T-helper 2 cell treated with Interferon-gamma antibody and Interleukin-4, amounts not matched to agents 5 μg/mL and 100 μg/mL, for 36 hours (primary cell): ENCODE data around the gene JAZF1.

Experiments used
- DNase-seq: peaks from one replicate; pipeline ENCODE4 v3.0.0; 2021; ENCODE audit warnings: low spot score
- H3K27ac Mint-ChIP-seq: one replicate; pipeline ENCODE4 v1.8.0; 2021; ENCODE audit warnings: mild to moderate bottlenecking, mixed read lengths
- H3K27me3 Mint-ChIP-seq: one replicate; pipeline ENCODE4 v1.8.0; 2021; ENCODE audit warnings: low read depth, mixed read lengths
- H3K36me3 Mint-ChIP-seq: one replicate; pipeline ENCODE4 v1.8.0; 2021; ENCODE audit warnings: low read depth, mixed read lengths
- H3K4me1 Mint-ChIP-seq: one replicate; pipeline ENCODE4 v1.8.0; 2021; ENCODE audit warnings: low read depth, mixed read lengths
- H3K4me3 Mint-ChIP-seq: one replicate; pipeline ENCODE4 v1.8.0; 2022; ENCODE audit warnings: mild to moderate bottlenecking, moderate library complexity, mixed read lengths
- H3K9me3 Mint-ChIP-seq: one replicate; pipeline ENCODE4 v1.8.0; 2021; ENCODE audit warnings: mixed read lengths

Gene JAZF1

DNA sequence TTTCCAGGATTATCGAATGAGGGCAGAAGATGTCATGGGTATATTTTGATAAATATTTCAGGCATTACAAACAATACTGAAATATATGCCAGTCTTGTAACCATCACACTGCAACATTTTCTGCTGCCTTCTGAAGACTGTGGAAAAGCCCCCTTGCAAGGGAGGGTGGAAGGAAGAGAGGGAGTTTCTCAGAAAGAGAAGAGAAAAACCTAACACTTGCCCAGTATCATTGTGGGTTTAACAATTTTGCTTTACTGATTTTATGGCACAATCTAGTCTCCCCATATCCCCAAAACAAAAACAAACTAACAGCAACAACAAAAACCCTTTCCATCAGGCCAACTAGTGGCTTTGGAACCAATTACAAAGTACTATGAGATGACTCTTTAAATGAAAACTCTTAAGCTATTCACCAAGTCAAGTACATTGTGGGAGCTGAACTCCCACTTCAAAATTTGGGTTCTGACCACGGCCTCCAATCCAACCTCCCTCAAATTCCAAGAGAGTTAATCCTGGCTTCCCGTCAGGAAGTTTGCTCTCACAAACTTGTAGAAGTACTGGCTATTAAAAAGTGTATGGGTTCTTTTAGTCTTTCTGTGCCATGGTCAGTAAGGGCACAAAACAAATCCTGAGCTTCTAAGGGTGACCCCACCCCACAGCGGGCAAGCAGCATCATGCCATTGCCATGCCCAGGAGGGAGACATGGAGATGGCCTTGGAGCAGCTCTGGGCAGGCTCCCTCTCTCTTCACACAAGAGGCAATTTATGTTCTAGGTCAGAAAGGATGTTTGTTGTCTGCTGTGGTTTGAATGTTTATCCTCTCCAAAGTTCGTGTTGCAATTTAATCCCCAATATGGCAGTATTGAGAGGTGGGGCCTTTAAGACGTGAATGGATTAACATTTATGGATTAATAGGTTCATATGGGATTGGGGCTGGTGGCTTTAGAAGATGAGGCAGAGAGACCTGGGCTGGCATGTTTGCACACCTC, 96.3 kb downstream of the JAZF1 start:
- Mint-ChIP-seq H3K9me3 (no peaks in the 10 kb centered on the region), H3K36me3 (no peaks in the 10 kb centered on the region), H3K27me3 (peaks cover 14% of the 10 kb centered on the region), H3K27ac (no peak overlapping the region), H3K4me3 (no peak overlapping the region), H3K4me1 (no peaks in the 10 kb centered on the region)
- no peak for DNase-seq

DNA sequence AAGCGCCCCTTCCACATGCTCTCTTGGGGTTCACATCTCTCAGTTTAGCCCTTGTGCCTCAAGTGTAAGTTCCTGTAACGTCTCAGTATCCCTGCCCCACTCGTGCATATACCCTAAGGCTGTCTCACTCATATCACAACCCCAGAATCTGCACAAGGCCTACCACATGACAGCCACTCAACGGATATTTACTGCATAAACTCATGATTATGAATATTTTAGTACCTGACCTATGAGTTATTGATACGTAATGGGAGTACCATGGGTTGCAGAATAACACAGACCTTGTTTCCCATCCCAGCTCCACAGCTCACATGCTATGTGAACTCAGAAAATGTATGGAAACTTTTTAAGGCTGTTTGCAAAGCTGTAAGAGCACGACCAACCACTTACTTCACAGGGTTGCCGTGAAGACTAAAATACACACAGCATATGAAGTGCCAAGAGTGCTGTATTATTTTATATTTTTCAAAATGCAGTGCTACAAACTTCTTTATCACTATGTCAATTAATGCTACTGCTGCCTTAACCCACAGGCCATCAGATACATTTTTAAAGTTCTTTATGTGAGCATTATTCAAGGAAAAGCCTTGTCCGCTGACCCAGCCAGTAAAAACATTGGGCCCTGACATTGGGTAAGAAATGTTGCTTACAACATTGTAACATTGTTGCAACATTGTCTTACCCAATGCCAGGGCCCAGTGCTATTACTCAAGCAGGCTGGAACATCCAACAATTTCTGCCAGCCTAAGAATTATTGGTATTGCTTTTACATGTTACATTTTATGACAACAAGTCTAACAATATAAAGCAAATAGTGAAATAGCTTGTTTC, 97.2 kb downstream of the JAZF1 start:
- DNase-seq = no peak
- no peaks in the 10 kb centered on the region for H3K4me1 Mint-ChIP-seq
- H3K36me3 Mint-ChIP-seq = no peaks in the 10 kb centered on the region
- peaks cover 10% of the 10 kb centered on the region for H3K27me3 Mint-ChIP-seq
- H3K4me3 Mint-ChIP-seq = no peak overlapping the region
- no peak overlapping the region for H3K27ac Mint-ChIP-seq
- H3K9me3 Mint-ChIP-seq = no peaks in the 10 kb centered on the region

DNA sequence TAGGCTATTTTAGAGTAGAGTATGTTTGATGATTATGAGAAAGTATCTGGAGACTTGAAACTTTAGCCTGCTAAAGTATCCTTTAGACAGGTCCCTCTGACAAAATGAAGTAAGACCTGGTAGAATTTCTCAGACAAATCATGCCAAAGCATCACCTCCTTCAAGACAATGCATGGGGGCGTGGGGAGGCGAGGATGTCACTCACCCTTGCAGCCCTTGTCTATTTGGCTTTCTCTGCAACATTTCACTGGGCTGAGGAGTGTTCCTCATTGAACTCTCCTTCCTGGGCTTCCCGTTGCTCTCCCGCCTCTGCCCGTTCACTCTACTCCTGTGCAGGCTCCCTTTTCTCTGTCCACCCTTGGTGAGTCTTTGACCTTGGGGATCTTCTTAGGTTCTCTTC, 98.5 kb downstream of the JAZF1 start:
- H3K27ac Mint-ChIP-seq = no peak overlapping the region
- no peaks in the 10 kb centered on the region for H3K36me3 Mint-ChIP-seq
- DNase-seq = no peak
- no peak overlapping the region for H3K4me3 Mint-ChIP-seq
- peaks cover 10% of the 10 kb centered on the region for H3K27me3 Mint-ChIP-seq
- no peaks in the 10 kb centered on the region for H3K9me3 Mint-ChIP-seq
- H3K4me1 Mint-ChIP-seq = no peaks in the 10 kb centered on the region

DNA sequence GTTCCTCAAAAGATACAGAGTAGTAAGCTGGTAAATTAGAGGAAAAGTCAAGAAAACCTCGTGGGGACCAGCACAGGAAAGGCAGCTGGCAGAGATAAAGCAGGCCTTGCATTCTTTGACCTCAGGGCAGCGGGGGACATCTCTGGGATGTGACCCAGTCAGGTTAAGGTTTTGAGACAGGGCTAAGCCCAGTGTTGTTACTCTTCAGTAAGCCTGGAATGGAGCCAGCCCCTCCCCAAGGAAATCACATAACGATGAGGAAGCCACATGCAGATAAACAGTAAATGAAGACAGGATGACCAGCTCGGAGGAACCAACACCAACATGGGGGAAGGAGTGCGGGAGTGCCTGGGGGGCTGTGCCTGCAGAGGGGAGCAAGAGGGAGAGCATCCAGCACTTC, 99.6 kb downstream of the JAZF1 start:
- Mint-ChIP-seq H3K4me3 (no peak overlapping the region), H3K4me1 (no peaks in the 10 kb centered on the region), H3K27me3 (peaks cover 6% of the 10 kb centered on the region), H3K27ac (no peak overlapping the region), H3K36me3 (no peaks in the 10 kb centered on the region), H3K9me3 (no peaks in the 10 kb centered on the region)
- no peak for DNase-seq

DNA sequence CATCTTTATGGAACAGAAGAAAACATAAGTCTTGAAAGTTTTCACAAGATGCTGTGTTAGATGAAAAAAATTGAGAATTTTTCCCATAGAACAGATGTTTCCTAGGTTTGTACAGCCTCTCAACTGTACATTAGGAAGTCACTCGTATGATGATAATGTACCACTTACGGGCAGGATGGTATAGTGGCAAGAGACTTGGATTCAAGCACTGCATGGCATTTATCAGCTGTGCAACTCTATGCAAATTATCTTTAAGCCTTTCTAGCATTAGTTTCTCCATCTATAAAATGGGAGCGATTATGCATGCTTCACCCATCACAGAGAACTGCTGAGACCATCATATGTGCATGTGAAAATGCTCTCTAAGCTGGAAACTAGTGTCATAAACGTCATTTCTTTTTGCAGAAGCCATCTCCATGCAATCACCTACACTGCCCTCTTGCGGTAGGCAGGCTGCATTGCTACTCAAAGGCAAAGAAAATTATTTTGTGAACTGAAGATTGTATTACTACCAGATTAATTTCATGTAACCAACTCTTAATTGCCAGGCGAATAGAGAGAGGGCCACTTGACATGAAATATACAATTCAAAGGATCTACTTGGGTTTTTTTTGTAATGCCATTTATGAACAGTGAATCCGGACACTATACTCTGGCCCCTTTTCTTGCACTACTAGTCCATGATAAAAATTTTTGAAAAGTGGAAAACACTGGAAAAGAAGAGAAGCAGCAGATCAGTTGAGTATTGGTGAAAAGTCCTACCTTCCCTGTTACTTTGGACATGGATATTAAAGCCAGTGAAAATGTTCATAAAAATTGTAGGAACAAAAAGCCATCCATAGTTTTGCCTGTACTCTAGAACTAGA, 102.3 kb downstream of the JAZF1 start:
- peak; percentile 13 for DNase-seq
- Mint-ChIP-seq H3K27me3 (peaks cover 15% of the 10 kb centered on the region), H3K9me3 (no peaks in the 10 kb centered on the region), H3K27ac (no peak overlapping the region), H3K4me3 (no peak overlapping the region), H3K4me1 (no peaks in the 10 kb centered on the region), H3K36me3 (no peaks in the 10 kb centered on the region)

DNA sequence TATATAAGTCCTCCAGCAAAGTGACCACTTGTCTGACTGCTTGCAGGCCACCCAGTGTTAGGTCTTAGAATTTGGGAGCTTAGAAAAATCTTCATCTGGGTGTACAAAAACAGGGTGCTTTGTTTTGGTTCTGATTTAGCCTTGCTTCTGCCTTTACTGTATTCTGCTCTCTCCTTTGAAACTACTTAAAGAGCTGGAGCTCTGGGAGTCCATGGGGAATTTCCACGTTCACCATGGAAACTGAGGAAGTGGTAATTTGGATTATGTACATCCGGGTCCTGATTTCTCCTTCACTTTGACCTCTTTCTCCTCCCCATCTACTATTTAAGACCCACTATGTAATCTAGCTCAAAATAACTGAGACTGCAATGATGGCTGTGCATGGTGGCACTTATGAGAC, 103.0 kb downstream of the JAZF1 start:
- Mint-ChIP-seq H3K27ac (no peak overlapping the region), H3K9me3 (no peaks in the 10 kb centered on the region), H3K4me3 (no peak overlapping the region), H3K27me3 (peaks cover 15% of the 10 kb centered on the region), H3K4me1 (no peaks in the 10 kb centered on the region), H3K36me3 (no peaks in the 10 kb centered on the region)
- no peak for DNase-seq

DNA sequence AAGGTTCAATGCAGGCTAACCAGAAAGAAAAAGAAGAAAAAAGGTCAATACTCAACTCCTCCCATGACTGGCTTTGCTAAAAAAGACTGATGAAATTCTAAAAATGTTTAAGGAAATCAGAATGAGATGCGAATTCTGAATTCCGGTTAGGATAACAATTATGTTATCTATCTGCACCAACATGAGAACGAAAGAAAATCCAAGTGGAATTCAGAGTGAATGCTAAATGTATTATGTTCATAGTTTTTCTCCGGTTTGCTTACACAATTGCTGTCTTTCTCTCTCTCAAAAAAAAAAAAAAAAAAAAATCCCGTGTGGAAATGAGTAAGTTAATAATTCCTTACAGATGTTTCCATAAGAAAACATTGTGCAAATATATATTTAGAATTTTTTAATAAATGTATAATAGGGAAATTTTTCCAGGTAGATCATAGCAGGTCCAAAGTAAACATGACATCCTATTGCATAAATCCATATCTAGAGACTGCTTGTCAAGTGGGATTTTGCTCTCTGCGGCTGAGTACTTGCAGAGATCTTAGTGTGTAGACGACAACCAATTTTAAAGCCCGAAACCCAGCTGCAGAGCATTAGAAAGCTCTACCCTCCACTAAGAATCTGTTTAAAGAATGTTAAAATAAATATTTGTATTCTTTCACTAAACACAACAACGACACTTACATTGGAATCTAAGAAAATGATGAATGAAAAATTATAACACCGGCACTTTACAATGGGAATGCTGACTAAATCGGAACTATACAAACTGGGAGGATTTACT, 104.0 kb downstream of the JAZF1 start:
- Mint-ChIP-seq H3K4me1 (no peaks in the 10 kb centered on the region), H3K27me3 (peaks cover 15% of the 10 kb centered on the region), H3K36me3 (no peaks in the 10 kb centered on the region), H3K9me3 (no peaks in the 10 kb centered on the region), H3K4me3 (no peak overlapping the region), H3K27ac (no peak overlapping the region)
- DNase-seq = no peak

DNA sequence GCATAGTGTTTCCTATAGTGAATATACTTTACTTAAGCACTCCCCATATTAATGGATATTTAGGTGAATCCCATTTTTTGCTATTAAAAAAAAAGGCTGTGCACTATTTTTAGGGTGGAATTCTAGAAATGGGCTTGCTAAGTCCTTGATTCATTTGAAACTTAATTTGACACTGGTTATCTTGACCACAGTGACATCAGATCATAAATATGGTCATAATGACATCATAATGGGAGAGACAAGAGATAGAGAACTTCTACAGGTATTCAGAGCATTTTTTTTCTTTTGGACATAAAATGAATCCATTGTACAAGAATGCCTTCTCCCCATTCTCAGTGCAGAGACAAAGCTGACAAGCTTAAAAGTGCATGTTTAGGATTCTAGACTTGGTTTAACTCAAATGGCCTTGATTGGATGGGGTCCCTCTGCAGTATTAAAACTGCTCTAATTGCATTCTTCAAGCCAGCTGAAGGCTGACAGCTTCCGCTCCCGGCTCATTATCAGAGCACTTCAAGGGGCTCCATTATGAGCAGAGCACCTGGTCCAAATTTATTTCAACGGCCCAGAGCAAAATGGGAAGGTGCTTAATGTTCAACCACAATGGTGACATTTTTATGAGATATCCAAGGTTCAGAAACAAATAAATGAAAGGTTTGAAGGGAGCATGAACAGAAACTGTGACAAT, 104.8 kb downstream of the JAZF1 start:
- Mint-ChIP-seq H3K4me3 (no peak overlapping the region), H3K4me1 (no peaks in the 10 kb centered on the region), H3K9me3 (no peaks in the 10 kb centered on the region), H3K27ac (no peak overlapping the region), H3K36me3 (no peaks in the 10 kb centered on the region), H3K27me3 (peaks cover 15% of the 10 kb centered on the region)
- DNase-seq = no peak

DNA sequence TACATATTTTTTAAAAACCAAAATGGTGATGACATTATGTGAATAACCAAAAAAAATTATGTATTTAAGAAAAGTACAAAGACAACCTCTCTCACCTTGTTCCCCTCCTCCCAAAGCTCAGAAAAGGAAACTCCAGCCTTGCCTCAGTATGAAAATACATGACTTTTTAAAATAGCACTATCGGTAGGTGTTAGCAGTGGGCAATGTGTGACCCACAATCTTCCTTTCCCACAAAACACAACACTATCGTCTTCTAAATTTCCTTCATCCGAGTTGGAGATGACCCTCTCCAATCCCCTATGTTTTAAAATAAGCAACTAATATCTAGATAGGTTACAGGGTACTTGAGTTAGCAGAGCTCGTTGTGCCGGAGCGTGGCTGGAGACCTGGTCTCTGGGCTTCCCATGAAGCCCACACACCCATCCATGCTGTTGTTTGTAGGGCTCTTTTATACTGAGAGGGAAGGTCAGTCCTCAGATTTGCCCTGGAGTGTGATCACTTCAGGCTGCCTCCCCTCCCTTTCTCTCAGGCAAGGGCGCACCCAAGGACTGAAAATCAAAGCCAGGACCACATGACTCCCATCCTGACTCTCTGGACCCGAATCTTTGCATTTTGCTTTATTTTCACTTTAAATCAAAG, 107.6 kb downstream of the JAZF1 start:
- peaks cover 18% of the 10 kb centered on the region for H3K27me3 Mint-ChIP-seq
- H3K36me3 Mint-ChIP-seq = no peaks in the 10 kb centered on the region
- no peak for DNase-seq
- no peak overlapping the region for H3K4me3 Mint-ChIP-seq
- H3K9me3 Mint-ChIP-seq = no peaks in the 10 kb centered on the region
- no peaks in the 10 kb centered on the region for H3K4me1 Mint-ChIP-seq
- no peak overlapping the region for H3K27ac Mint-ChIP-seq

DNA sequence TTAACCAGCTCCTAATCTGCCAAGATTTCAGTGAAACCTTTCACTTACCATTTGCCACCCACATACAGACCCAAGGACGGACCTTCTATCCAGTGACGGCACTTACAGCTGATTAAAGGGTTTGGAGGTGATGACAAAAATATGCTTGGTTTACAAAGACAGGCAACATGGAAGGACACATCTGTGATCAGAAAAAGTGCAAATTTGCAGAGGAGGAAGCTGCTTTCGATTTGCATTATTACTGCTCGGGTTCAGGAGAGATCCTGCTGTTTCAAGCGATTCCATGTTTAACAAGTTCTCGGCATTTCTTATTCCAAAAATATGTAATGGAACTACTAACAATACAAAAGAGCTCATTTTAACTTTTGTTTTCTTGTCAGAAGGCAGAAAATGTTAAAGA, 109.0 kb downstream of the JAZF1 start:
- no peaks in the 10 kb centered on the region for H3K4me1 Mint-ChIP-seq
- no peaks in the 10 kb centered on the region for H3K9me3 Mint-ChIP-seq
- H3K27ac Mint-ChIP-seq = no peak overlapping the region
- H3K4me3 Mint-ChIP-seq = no peak overlapping the region
- peaks cover 23% of the 10 kb centered on the region for H3K27me3 Mint-ChIP-seq
- no peaks in the 10 kb centered on the region for H3K36me3 Mint-ChIP-seq
- no peak for DNase-seq

DNA sequence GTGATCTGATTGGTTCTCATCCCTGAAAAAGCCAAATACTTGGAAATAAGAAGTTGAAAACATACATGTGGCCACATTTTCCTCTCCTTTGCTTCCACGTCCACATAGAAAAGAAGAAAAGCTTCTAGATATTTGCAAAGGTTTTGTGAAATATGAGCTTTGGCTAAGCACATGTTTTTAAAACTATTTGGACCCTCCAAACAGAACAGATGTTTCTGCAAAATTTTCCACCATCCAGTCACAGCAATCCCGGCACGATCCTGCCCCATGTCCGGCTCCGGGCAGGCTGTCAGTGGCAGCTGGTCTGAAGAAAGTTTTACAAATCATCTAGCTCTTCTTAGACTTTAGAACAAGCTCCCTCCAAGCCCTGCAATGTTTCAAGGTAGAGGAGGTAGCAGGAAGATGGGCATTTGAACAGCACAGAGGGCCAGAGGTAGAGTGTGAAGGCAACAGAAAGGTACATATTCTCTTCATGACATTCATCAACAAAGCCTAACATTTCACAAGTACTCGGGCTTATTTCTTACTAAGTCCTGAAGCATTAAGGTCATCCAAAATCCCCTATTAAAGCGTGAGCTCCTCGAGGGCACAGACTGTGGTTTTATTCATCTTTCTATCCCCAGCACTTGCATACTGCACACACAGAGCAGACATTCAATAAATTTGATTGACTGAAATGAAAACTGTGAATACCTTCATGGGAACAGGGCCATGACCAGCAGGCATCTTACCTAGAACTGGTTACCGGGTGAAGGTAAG, 110.1 kb downstream of the JAZF1 start:
- Mint-ChIP-seq H3K9me3 (no peaks in the 10 kb centered on the region), H3K27ac (no peak overlapping the region), H3K4me3 (no peak overlapping the region), H3K36me3 (no peaks in the 10 kb centered on the region), H3K4me1 (no peaks in the 10 kb centered on the region), H3K27me3 (peaks cover 23% of the 10 kb centered on the region)
- DNase-seq = no peak

DNA sequence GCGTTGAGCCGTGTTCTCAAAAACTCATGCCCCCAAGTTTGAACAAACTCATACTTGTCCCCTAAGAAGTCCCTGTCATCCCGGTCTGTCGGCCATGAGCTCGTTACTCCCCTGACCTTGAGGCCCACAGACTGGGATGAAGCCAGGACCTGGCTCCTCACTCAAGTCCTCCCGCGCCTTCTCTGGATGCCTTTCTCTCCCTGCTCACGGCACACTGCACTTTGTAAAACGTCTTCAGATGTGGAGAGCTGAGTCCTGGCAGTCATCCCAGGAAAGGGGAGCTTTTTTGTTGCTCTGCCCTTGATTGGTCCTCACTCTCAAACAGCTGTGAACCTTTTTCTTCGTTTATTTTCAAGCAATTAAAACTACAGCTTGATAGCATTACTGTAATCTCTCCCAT, 110.8 kb downstream of the JAZF1 start:
- H3K9me3 Mint-ChIP-seq = no peaks in the 10 kb centered on the region
- no peaks in the 10 kb centered on the region for H3K4me1 Mint-ChIP-seq
- no peak overlapping the region for H3K4me3 Mint-ChIP-seq
- H3K27me3 Mint-ChIP-seq = peaks cover 23% of the 10 kb centered on the region
- no peak overlapping the region for H3K27ac Mint-ChIP-seq
- no peak for DNase-seq
- H3K36me3 Mint-ChIP-seq = no peaks in the 10 kb centered on the region
